ENCODE data around the gene TLCD5. TPM values are rescaled to one million over a fixed set of nuclear protein-coding genes. Genes with fewer than 3 reads are reported as not detected.
A peak's percentile ranks its signal among the peaks of the same experiment; 100 is the strongest.

TLCD5 gene
- total RNA-seq, result 5.2 and 6.6 TPM in 2 replicates

DNA sequence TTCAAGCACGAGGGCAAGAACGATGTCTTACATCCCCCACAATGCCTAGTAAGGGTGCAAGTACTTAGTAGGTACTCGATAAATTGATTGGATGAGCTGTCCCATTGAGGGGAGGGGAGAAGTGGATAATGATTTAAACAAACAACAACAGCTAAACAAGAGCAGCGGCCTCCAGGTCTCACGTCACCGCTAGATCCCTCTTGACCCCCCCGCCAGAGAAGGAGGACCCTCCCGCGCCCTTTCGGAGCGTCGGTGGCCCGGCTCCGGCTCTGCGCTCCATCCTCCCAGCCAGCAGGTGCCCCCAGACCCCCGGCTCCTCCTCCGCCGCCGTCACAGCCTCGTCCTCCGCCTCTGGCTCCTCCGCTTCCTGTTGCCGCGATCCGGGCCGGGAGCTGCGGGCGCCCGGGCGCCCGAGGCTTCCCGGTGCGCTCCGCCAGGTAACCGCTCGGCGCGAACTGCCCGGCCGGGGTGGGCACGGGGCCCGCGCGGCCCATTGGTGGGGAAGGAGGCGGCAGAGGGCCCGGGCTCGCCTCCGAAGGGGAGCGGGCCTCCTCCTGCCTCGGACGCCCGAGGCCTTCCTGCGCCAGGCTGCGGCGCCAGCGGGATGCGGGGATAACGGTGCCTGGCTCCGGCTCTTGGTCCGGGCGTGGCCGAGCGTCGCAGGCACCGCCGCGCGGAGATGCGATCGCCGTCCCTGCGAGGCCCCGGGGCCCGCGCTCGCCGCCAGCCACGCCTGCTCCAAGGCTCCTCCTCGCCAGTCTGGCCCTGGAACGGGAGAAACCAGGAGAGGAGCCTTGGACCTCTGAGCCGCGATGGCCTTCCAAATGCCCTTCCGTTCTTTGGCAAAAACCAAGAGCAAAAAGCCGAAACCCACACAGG, at the start of gene TLCD5:
Gene TLCD5, plus strand, starts transcription at position 368 of the 879 bp plus-strand sequence. CDS start 2,143 bp downstream, outside the sequence.

DNA sequence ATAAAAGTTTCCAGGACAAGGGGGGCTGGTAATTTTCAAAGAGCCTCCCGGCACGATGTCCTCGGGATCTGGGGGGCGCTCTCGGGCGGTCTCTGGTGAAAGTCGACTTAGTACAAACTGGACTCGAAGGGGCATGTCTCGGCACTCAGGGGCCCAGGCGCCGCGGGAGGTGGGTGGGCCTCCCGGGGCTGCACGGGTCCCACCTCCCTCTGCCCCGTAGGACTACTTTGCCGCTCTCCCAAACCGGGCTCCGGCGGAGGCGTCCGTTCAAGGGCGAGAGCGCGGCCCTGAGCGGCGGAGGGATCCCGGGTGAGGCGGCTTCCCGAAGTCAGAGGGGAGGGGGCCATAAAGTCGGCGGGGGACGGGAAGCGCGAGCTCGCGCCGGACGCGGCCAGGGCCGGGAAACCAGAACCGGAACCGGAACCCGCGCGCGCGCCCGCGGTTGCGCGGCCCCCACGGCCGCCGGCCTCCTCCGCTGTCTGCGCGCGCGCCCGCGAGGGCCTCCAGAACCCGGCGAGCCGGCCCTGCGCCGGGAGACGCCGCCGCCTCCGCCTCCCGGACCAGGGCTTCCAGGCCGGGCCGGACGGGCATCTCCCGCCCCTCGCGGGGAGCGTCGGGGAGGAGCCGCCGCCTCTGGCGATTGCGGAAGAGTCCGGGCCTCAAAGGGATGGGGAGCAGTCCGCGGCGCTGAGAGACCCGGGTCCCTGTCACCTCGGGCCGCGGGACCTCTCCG, 11.0 kb downstream of the TLCD5 start, which contains the start of gene ARHGEF12:
Gene ARHGEF12, plus strand, starts transcription at position 506 of the 733 bp plus-strand sequence. CDS start 831 bp downstream, outside the sequence.

Small RNA genes lying within 50 kb of the gene (small RNA-seq; reads per million reads assigned to genes)
- gene RF00100, result 330 reads per million, percentile 99 among the genes with 10 or more reads in this experiment

Other genes starting within 250 kb of the TLCD5 start
- not detected in 2 replicates for gene TRIM29, start 187.2 kb upstream of the TLCD5 start, total RNA-seq
- 17.0 and 26.9 TPM in 2 replicates for gene OAF, start 114.3 kb upstream of the TLCD5 start, total RNA-seq
- not detected in 2 replicates for gene POU2F3, start 85.2 kb upstream of the TLCD5 start, total RNA-seq
- gene ARHGEF12, start 11.1 kb downstream of the TLCD5 start, total RNA-seq, result 118 and 136 TPM in 2 replicates
- gene GRIK4, start 186.4 kb downstream of the TLCD5 start, total RNA-seq, result 0.10 and 0.33 TPM in 2 replicates

Measured in vein endothelial cell (primary cell).